Liver (tissue), 9 donors: ENCODE measurements around the gene CDH23. TPM values are rescaled to one million over a fixed set of nuclear protein-coding genes. Genes with fewer than 3 reads are reported as not detected.

ENCODE experiments used
- DNase-seq: peaks from one replicate; pipeline ENCODE4 v3.0.0-alpha.2; 2017; ENCODE audit warnings: low spot score
- H3K27ac ChIP-seq, 2 donors: one replicate each; pipeline ENCODE4 v1.7.0; 2013; ENCODE audit warnings: inconsistent platforms in 2 of 2, low read length in 2 of 2, control low read depth in 1 of 2, low read depth in 1 of 2, mild to moderate bottlenecking in 1 of 2
- H3K27me3 ChIP-seq, 4 donors: one replicate each; pipeline versions ENCODE4 v1.6.1 to v1.7.0; 2013; ENCODE audit warnings: low read length in 3 of 4, inconsistent platforms in 1 of 4, mild to moderate bottlenecking in 1 of 4, moderate library complexity in 1 of 4; ENCODE audit not compliant: control insufficient read depth in 4 of 4, insufficient read depth in 4 of 4
- H3K36me3 ChIP-seq, 4 donors: one replicate each; pipeline versions ENCODE4 v1.6.1 to v1.7.0; 2013; ENCODE audit warnings: low read length in 3 of 4, mild to moderate bottlenecking in 3 of 4, low read depth in 1 of 4, moderate library complexity in 1 of 4; ENCODE audit not compliant: control insufficient read depth in 4 of 4, insufficient read depth in 3 of 4
- H3K4me1 ChIP-seq, 4 donors: one replicate each; pipeline versions ENCODE4 v1.6.1 to v1.7.0; 2013; ENCODE audit warnings: low read length in 3 of 4, mild to moderate bottlenecking in 3 of 4, moderate library complexity in 1 of 4; ENCODE audit not compliant: control insufficient read depth in 4 of 4, insufficient read depth in 4 of 4
- H3K4me3 ChIP-seq, 3 donors: one replicate each; pipeline versions ENCODE4 v1.6.1 to v1.7.0; 2013; ENCODE audit warnings: low read length in 3 of 3, control low read depth in 1 of 3, low read depth in 1 of 3, mild to moderate bottlenecking in 1 of 3
- H3K9ac ChIP-seq, 2 donors: one replicate each; pipeline ENCODE4 v1.7.0; 2013; ENCODE audit warnings: low read length in 2 of 2, mild to moderate bottlenecking in 2 of 2, moderate library complexity in 2 of 2, control low read depth in 1 of 2, low read depth in 1 of 2
- H3K9me3 ChIP-seq, 4 donors: one replicate each; pipeline versions ENCODE4 v1.6.1 to v1.7.0; 2013; ENCODE audit warnings: low read length in 3 of 4; ENCODE audit not compliant: control insufficient read depth in 4 of 4
- ATF3 ChIP-seq: IDR thresholded peaks from 2 replicates; pipeline ENCODE4 v1.6.1; 2016; ENCODE audit warnings: antibody characterized with exemption
- CTCF ChIP-seq: fragments of 150-350 bp; IDR thresholded peaks from 2 replicates; pipeline ENCODE4 v1.5.1; 2017; ENCODE audit warnings: improper control_type of control experiment, low read depth, low read length; ENCODE audit not compliant: missing input control
- EGR1 ChIP-seq, 2 donors: IDR thresholded peaks; 2 replicates each; pipeline ENCODE4 v1.6.1; 2016 to 2018; ENCODE audit warnings: antibody characterized with exemption in 2 of 2, low read depth in 2 of 2
- FOXA1 ChIP-seq: IDR thresholded peaks from 2 replicates; pipeline ENCODE4 v1.6.1; 2016; ENCODE audit warnings: antibody characterized with exemption
- FOXA2 ChIP-seq: IDR thresholded peaks from 2 replicates; pipeline ENCODE4 v1.6.1; 2016; ENCODE audit warnings: antibody characterized with exemption
- GABPA ChIP-seq, 2 donors: IDR thresholded peaks in 1 of 2; conservative IDR thresholded peaks in 1 of 2; 2 replicates each; pipeline ENCODE4 v1.6.1; 2016; ENCODE audit warnings: antibody characterized with exemption in 2 of 2, mild to moderate bottlenecking in 1 of 2, moderate library complexity in 1 of 2
- HNF4A ChIP-seq, 2 donors: conservative IDR thresholded peaks; 2 replicates each; pipeline ENCODE4 v1.6.1; 2016; ENCODE audit warnings: antibody characterized with exemption in 2 of 2, mild to moderate bottlenecking in 2 of 2
- HNF4G ChIP-seq: IDR thresholded peaks from 2 replicates; pipeline ENCODE4 v1.6.1; 2016; ENCODE audit warnings: antibody characterized with exemption
- JUND ChIP-seq, 2 donors: IDR thresholded peaks; 2 replicates each; pipeline ENCODE4 v1.6.1; 2016; ENCODE audit warnings: antibody characterized with exemption in 2 of 2
- MAX ChIP-seq: IDR thresholded peaks from 2 replicates; pipeline ENCODE4 v1.6.1; 2016; ENCODE audit warnings: antibody characterized with exemption
- NR2F2 ChIP-seq: IDR thresholded peaks from 2 replicates; pipeline ENCODE4 v1.6.1; 2016; ENCODE audit warnings: antibody characterized with exemption
- RAD21 ChIP-seq, 2 donors: IDR thresholded peaks; 2 replicates each; pipeline ENCODE4 v1.6.1; 2016; ENCODE audit warnings: antibody characterized with exemption in 2 of 2, mild to moderate bottlenecking in 2 of 2
- RXRA ChIP-seq, 2 donors: IDR thresholded peaks; 2 replicates each; pipeline ENCODE4 v1.6.1; 2017 to 2018; ENCODE audit warnings: antibody characterized with exemption in 2 of 2, mild to moderate bottlenecking in 1 of 2
- SP1 ChIP-seq: IDR thresholded peaks from 2 replicates; pipeline ENCODE4 v1.6.1; 2018; ENCODE audit warnings: antibody characterized with exemption, mild to moderate bottlenecking
- YY1 ChIP-seq: IDR thresholded peaks from 2 replicates; pipeline ENCODE4 v1.6.1; 2016; ENCODE audit warnings: antibody characterized with exemption, mild to moderate bottlenecking
- ZBTB33 ChIP-seq: IDR thresholded peaks from 2 replicates; pipeline ENCODE4 v1.6.1; 2016; ENCODE audit warnings: antibody characterized with exemption
- WGBS: extraction: QIAGEN DNeasy Blood & Tissue Kit; methylation state at CpG from one replicate; pipeline ENCODE4 v1.1.7; 2013; 5-methylcytosine and 5-hydroxymethylcytosine counted together
- polyA plus RNA-seq, 2 donors: library from polyadenylated mRNA; stranded (reverse) in 1 of 2; unstranded in 1 of 2; fragments of 200-250 nt in 1 of 2; fragments of >200 nt in 1 of 2; fragmentation: Nextera tagmentation in 1 of 2; extraction: Ambion mirVana in 1 of 2; gene quantifications; one replicate each; pipeline versions ENCODE4 v1.2.1 to v1.2.3, GENCODE V29; 2013 to 2015
- total RNA-seq, 2 donors: library from RNA; depleted of rRNA; stranded (reverse); fragments of >200 nt; gene quantifications; one replicate each; pipeline ENCODE4 v1.2.3, GENCODE V29; 2014
- TF ChIP-seq, protein P1 (sequence below): IDR thresholded peaks from 2 replicates; pipeline ENCODE4 v1.6.1; 2016; ENCODE audit warnings: antibody characterized with exemption, mild to moderate bottlenecking
- donor health status: healthy.
- donor health status: healthy.
- donor health status: healthy.
- donor health status: healthy.
- donor health status: healthy.

The CDH23 gene
- total and polyA plus RNA-seq, 4 donors, result 1.5 to 4.7 (median 3.4) TPM

GRCh38 chr10:71390461-71390835 is 6.3 kb upstream of the CDH23 start:
- Histone ChIP-seq H3K9me3 (no peaks in the 10 kb centered on the region), H3K9ac (no peak overlapping the region), H3K4me1 (no peaks in the 10 kb centered on the region), H3K27ac (no peak overlapping the region), H3K36me3 (no peaks in the 10 kb centered on the region), H3K4me3 (no peak overlapping the region), H3K27me3 (no peaks in the 10 kb centered on the region)
- no peak for DNase-seq
- 61% methylated on average over 10 of the region's 10 CpGs for WGBS
- TF ChIP-seq FOXA2 (no peak), ZBTB33 (no peak), YY1 (no peak), ATF3 (no peak), FOXA1 (no peak), NR2F2 (no peak), RAD21 (IDR thresholded peaks at IDR 0.05) (no peak), HNF4G (no peak), MAX (no peak), RXRA (IDR thresholded peaks at IDR 0.05) (no peak), CTCF (no peak), GABPA (IDR thresholded peaks at IDR 0.05 in 1 of 2, conservative IDR thresholded peaks at IDR 0.05 in 1 of 2) (no peak), EGR1 (IDR thresholded peaks at IDR 0.05; ENCODE audit: low read depth in 2 of 2) (no peak)
- TF ChIP-seq, protein P1, sequence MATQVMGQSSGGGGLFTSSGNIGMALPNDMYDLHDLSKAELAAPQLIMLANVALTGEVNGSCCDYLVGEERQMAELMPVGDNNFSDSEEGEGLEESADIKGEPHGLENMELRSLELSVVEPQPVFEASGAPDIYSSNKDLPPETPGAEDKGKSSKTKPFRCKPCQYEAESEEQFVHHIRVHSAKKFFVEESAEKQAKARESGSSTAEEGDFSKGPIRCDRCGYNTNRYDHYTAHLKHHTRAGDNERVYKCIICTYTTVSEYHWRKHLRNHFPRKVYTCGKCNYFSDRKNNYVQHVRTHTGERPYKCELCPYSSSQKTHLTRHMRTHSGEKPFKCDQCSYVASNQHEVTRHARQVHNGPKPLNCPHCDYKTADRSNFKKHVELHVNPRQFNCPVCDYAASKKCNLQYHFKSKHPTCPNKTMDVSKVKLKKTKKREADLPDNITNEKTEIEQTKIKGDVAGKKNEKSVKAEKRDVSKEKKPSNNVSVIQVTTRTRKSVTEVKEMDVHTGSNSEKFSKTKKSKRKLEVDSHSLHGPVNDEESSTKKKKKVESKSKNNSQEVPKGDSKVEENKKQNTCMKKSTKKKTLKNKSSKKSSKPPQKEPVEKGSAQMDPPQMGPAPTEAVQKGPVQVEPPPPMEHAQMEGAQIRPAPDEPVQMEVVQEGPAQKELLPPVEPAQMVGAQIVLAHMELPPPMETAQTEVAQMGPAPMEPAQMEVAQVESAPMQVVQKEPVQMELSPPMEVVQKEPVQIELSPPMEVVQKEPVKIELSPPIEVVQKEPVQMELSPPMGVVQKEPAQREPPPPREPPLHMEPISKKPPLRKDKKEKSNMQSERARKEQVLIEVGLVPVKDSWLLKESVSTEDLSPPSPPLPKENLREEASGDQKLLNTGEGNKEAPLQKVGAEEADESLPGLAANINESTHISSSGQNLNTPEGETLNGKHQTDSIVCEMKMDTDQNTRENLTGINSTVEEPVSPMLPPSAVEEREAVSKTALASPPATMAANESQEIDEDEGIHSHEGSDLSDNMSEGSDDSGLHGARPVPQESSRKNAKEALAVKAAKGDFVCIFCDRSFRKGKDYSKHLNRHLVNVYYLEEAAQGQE, result no peak

DNA sequence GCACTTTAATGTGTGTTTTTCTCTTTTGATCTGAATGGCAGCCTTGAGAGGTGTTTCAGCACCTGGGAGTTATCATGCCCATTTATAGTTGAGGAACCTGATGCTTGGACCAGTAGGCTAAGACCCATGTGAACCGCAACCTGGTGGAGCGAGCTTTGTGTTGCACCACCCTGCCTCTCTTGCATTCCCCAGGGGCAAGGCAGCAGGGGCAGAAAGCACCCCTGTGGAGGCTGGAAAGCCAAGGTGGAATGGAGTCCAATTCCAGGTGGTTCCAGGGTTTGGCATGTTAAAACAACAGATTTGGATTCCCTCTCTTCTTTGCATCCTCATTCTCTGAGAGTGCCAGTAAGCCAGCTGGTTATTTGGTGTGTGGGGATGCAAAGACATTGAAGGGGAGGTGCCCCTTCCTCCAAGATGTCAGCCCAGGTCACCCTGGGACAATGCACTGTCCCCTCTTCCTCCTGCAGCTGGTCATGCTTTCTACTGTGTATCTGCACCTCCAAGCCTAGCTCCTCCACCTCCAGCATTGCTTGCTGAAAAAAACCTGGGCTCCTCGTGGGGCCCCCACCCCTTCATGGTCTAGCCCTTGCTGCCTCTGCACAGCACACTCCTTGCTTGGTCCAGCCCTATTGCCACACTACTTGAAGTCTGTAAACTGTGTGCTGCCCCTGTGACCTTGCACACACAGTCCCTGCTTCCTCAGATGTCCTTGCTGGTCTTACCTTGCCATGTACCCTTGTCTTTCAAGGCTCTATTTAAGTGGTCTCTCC is 5.6 kb upstream of the CDH23 start:
- Histone ChIP-seq H3K9me3 (no peaks in the 10 kb centered on the region), H3K27ac (no peak overlapping the region), H3K27me3 (no peaks in the 10 kb centered on the region), H3K9ac (no peak overlapping the region), H3K36me3 (no peaks in the 10 kb centered on the region), H3K4me3 (no peak overlapping the region), H3K4me1 (peaks cover 0 to 2% (median 0%) of the 10 kb centered on the region in 4 donors)
- no peak for DNase-seq
- TF ChIP-seq HNF4G (no peak), FOXA1 (no peak), MAX (no peak), ATF3 (no peak), CTCF (no peak), ZBTB33 (no peak), EGR1 (IDR thresholded peaks at IDR 0.05; ENCODE audit: low read depth in 2 of 2) (no peak), NR2F2 (no peak), RXRA (IDR thresholded peaks at IDR 0.05) (no peak), JUND (IDR thresholded peaks at IDR 0.05) (no peak), RAD21 (IDR thresholded peaks at IDR 0.05) (no peak), HNF4A (conservative IDR thresholded peaks at IDR 0.05) (no peak), SP1 (no peak)
- WGBS, result 76% methylated on average over 3 of the region's 3 CpGs
